CD4-positive, alpha-beta T cell (primary cell): Measurements from ENCODE around the gene PTPRZ1. TPM values are rescaled to one million over a fixed set of nuclear protein-coding genes. Genes with fewer than 3 reads are reported as not detected.

Experiments used
- ATAC-seq: fragments of 200-7000 bp; cut with Tn5 transposase; one replicate; pipeline ENCODE4 v1.10.0; 2022; ENCODE audit warnings: mild to moderate bottlenecking; ENCODE audit not compliant: poor library complexity
- CTCF ChIA-PET: fragments of 350-600 bp; sonication (Branson Sonifier 250); formaldehyde crosslinking; loops from one replicate; lab custom pipeline; 2021; ENCODE audit warnings: antibody characterized with exemption, inconsistent platforms; lab: Charles Lee
- POLR2A ChIA-PET: fragments of 350-600 bp; sonication (Branson Sonifier 250); formaldehyde crosslinking; loops from one replicate; lab custom pipeline; 2021; ENCODE audit warnings: antibody characterized with exemption, inconsistent platforms; lab: Charles Lee
- DNase-seq, 14 experiments: peaks; one replicate each; pipeline ENCODE4 v3.0.0-alpha.2; 2013 to 2020; ENCODE audit warnings: mixed read lengths in 2 of 14
- H3K27ac ChIP-seq, 2 donors: one replicate each; pipeline versions ENCODE4 v1.5.1 to v1.7.0; 2013; ENCODE audit warnings: low read length in 2 of 2, low read depth in 1 of 2, mild to moderate bottlenecking in 1 of 2
- H3K27me3 ChIP-seq, 2 experiments: 1 replicate in 1 of 2; 2 replicates in 1 of 2; pipeline versions ENCODE4 v1.6.1 to v1.7.0; 2013; ENCODE audit warnings: low read length in 2 of 2, control low read depth in 1 of 2, mild to moderate bottlenecking in 1 of 2, moderate library complexity in 1 of 2; ENCODE audit not compliant: insufficient read depth in 2 of 2, control insufficient read depth in 1 of 2
- H3K36me3 ChIP-seq: one replicate; pipeline ENCODE4 v1.6.1; 2013; ENCODE audit warnings: low read length, control low read depth; ENCODE audit not compliant: insufficient read depth
- H3K4me1 ChIP-seq: one replicate; pipeline ENCODE4 v1.6.1; 2013; ENCODE audit warnings: low read length, control low read depth; ENCODE audit not compliant: insufficient read depth
- H3K4me3 ChIP-seq: one replicate; pipeline ENCODE4 v1.5.1; 2013; ENCODE audit warnings: mild to moderate bottlenecking, low read length, moderate library complexity
- H3K9me3 ChIP-seq, 2 experiments: 1 replicate in 1 of 2; 2 replicates in 1 of 2; pipeline versions ENCODE4 v1.6.1 to v1.7.0; 2013; ENCODE audit warnings: low read length in 2 of 2, mild to moderate bottlenecking in 2 of 2, control low read depth in 1 of 2, moderate library complexity in 1 of 2; ENCODE audit not compliant: control insufficient read depth in 1 of 2, insufficient read depth in 1 of 2
- H3K27ac Mint-ChIP-seq: one replicate; pipeline ENCODE4 v1.8.0; 2020; ENCODE audit warnings: mixed read lengths
- H3K27me3 Mint-ChIP-seq: one replicate; pipeline ENCODE4 v1.8.0; 2021; ENCODE audit warnings: mixed read lengths
- H3K36me3 Mint-ChIP-seq: one replicate; pipeline ENCODE4 v1.8.0; 2021; ENCODE audit warnings: low read depth, mixed read lengths
- H3K4me1 Mint-ChIP-seq: one replicate; pipeline ENCODE4 v1.8.0; 2021; ENCODE audit warnings: low read depth, mixed read lengths
- H3K4me3 Mint-ChIP-seq: one replicate; pipeline ENCODE4 v1.8.0; 2020; ENCODE audit warnings: mild to moderate bottlenecking, mixed read lengths
- H3K9me3 Mint-ChIP-seq: one replicate; pipeline ENCODE4 v1.8.0; 2020; ENCODE audit warnings: mixed read lengths
- intact Hi-C, 2 experiments: fragments of 100-400 bp; cut with DNase I in 1 of 2; cut with micrococcal nuclease in 1 of 2; formaldehyde crosslinking; loops; one replicate each; pipeline versions ENCODE4 v1.15.1 to v1.9.0; 2023 to 2025; cut with DNase I, micrococcal nuclease
- total RNA-seq, 174 experiments: library from RNA in 2 of 174; stranded (reverse) in 2 of 174; gene quantifications; one replicate each; pipeline ENCODE4 v1.2.3 and lab custom pipeline; 2021 to 2026
- TF ChIP-seq, protein P1 (sequence below): fragments of 200-600 bp; IDR thresholded peaks from one replicate; pipeline ENCODE4 v1.8.0; 2022; ENCODE audit warnings: antibody characterized with exemption, mild to moderate bottlenecking

PTPRZ1 gene
- total RNA-seq, 2 experiments from 2014 or later: not detected

- POLR2A ChIA-PET: no interaction called here
- H3K27ac Mint-ChIP-seq: no peak overlapping the region
- DNase-seq (no peak), ATAC-seq (no peak)
- H3K9me3 ChIP-seq: no peaks in the 10 kb centered on the region
- CTCF ChIA-PET: no interaction called here
- no peaks in the 10 kb centered on the region for H3K4me1 ChIP-seq
- no peaks in the 10 kb centered on the region for H3K27me3 ChIP-seq
- intact Hi-C loops: no loop called here
- no peak overlapping the region for H3K4me3 ChIP-seq
- H3K27ac ChIP-seq: no peak overlapping the region
- no peaks in the 10 kb centered on the region for H3K36me3 ChIP-seq
- no peaks in the 10 kb centered on the region for H3K27me3 Mint-ChIP-seq
- H3K4me1 Mint-ChIP-seq: no peaks in the 10 kb centered on the region
- TF ChIP-seq, protein P1, sequence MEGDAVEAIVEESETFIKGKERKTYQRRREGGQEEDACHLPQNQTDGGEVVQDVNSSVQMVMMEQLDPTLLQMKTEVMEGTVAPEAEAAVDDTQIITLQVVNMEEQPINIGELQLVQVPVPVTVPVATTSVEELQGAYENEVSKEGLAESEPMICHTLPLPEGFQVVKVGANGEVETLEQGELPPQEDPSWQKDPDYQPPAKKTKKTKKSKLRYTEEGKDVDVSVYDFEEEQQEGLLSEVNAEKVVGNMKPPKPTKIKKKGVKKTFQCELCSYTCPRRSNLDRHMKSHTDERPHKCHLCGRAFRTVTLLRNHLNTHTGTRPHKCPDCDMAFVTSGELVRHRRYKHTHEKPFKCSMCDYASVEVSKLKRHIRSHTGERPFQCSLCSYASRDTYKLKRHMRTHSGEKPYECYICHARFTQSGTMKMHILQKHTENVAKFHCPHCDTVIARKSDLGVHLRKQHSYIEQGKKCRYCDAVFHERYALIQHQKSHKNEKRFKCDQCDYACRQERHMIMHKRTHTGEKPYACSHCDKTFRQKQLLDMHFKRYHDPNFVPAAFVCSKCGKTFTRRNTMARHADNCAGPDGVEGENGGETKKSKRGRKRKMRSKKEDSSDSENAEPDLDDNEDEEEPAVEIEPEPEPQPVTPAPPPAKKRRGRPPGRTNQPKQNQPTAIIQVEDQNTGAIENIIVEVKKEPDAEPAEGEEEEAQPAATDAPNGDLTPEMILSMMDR: no peak
- H3K4me3 Mint-ChIP-seq: no peak overlapping the region
- H3K9me3 Mint-ChIP-seq: peaks cover 2% of the 10 kb centered on the region
- H3K36me3 Mint-ChIP-seq: no peaks in the 10 kb centered on the region
Observed at GRCh38 chr7:121890833-121891232, 17.9 kb downstream of the PTPRZ1 start.

GRCh38 chr7:121891731-121892130 lies 18.8 kb downstream of the PTPRZ1 start:
- Mint-ChIP-seq H3K9me3 (peaks cover 2% of the 10 kb centered on the region), H3K27me3 (no peaks in the 10 kb centered on the region), H3K4me1 (no peaks in the 10 kb centered on the region), H3K36me3 (no peaks in the 10 kb centered on the region), H3K27ac (no peak overlapping the region), H3K4me3 (no peak overlapping the region)
- TF ChIP-seq, protein P1: no peak
- POLR2A ChIA-PET: no interaction called here
- H3K4me3 ChIP-seq: no peak overlapping the region
- DNase-seq: no peak
- intact Hi-C loops: no loop called here
- no peak for ATAC-seq
- CTCF ChIA-PET: no interaction called here
- H3K9me3 ChIP-seq: no peaks in the 10 kb centered on the region
- no peaks in the 10 kb centered on the region for H3K36me3 ChIP-seq
- no peaks in the 10 kb centered on the region for H3K27me3 ChIP-seq
- no peak overlapping the region for H3K27ac ChIP-seq
- no peaks in the 10 kb centered on the region for H3K4me1 ChIP-seq

GRCh38 chr7:121901026-121901425 lies 28.1 kb downstream of the PTPRZ1 start:
- POLR2A ChIA-PET: no interaction called here
- Mint-ChIP-seq H3K27ac (no peak overlapping the region), H3K36me3 (no peaks in the 10 kb centered on the region), H3K4me3 (no peak overlapping the region), H3K9me3 (peaks cover 2% of the 10 kb centered on the region), H3K4me1 (no peaks in the 10 kb centered on the region), H3K27me3 (no peaks in the 10 kb centered on the region)
- no peaks in the 10 kb centered on the region for H3K36me3 ChIP-seq
- no peaks in the 10 kb centered on the region for H3K9me3 ChIP-seq
- CTCF ChIA-PET: no interaction called here
- ATAC-seq: no peak
- intact Hi-C loops: no loop called here
- no peak overlapping the region for H3K4me3 ChIP-seq
- H3K27ac ChIP-seq: no peak overlapping the region
- H3K27me3 ChIP-seq: no peaks in the 10 kb centered on the region
- DNase-seq: no peak
- TF ChIP-seq, protein P1: no peak
- no peaks in the 10 kb centered on the region for H3K4me1 ChIP-seq
